ENCODE results near the gene PAQR6.
A peak's percentile ranks its signal among the peaks of the same experiment; 100 is the strongest.

Gene PAQR6

GRCh38 chr1:156247460-156248322, at the start of gene PAQR6:
Gene PAQR6, minus strand, starts transcription at chr1:156248056. Its CDS starts 1,325 bp downstream, at chr1:156246731.
- no peak for DNase-seq

- DNase-seq: peak; percentile 52
Observed at GRCh38 chr1:156295391-156295947, 47.6 kb upstream of the PAQR6 start, which contains the start of gene GLMP. Gene GLMP, minus strand, starts transcription at chr1:156295679. Its CDS starts 34 bp downstream, at chr1:156295645.

GRCh38 chr1:156293895-156294294, 46.0 kb upstream of the PAQR6 start:
- no peak for DNase-seq

GRCh38 chr1:156293098-156293434, 45.2 kb upstream of the PAQR6 start:
- DNase-seq: no peak

GRCh38 chr1:156291226-156292061, 43.6 kb upstream of the PAQR6 start:
- peak; percentile 24 for DNase-seq

- DNase-seq: no peak
Observed at GRCh38 chr1:156289857-156290256, 42.0 kb upstream of the PAQR6 start.

GRCh38 chr1:156286061-156286460, 38.2 kb upstream of the PAQR6 start:
- DNase-seq: no peak

GRCh38 chr1:156285437-156285836, 37.6 kb upstream of the PAQR6 start:
- no peak for DNase-seq

GRCh38 chr1:156284757-156285156, 36.9 kb upstream of the PAQR6 start:
- no peak for DNase-seq

- DNase-seq: no peak
Observed at GRCh38 chr1:156284112-156284511, 36.3 kb upstream of the PAQR6 start, which contains the start of gene TMEM79. Gene TMEM79, plus strand, starts transcription at chr1:156284325. Its CDS starts 902 bp downstream, at chr1:156285227.

- DNase-seq: no peak
Observed at GRCh38 chr1:156283521-156283920, 35.7 kb upstream of the PAQR6 start.

- DNase-seq: peak; percentile 97
Observed at GRCh38 chr1:156282479-156283222, 34.8 kb upstream of the PAQR6 start, which contains the start of gene SMG5. Gene SMG5, minus strand, starts transcription at chr1:156282825. Its CDS starts 145 bp downstream, at chr1:156282680.

- peak; percentile 34 for DNase-seq
Observed at GRCh38 chr1:156281693-156282478, 34.0 kb upstream of the PAQR6 start.

GRCh38 chr1:156281281-156281680, 33.4 kb upstream of the PAQR6 start:
- DNase-seq: peak; percentile 34

- no peak for DNase-seq
Observed at GRCh38 chr1:156279837-156280236, 32.0 kb upstream of the PAQR6 start.

- no peak for DNase-seq
Observed at GRCh38 chr1:156276966-156277381, 29.1 kb upstream of the PAQR6 start.

- DNase-seq: no peak
Observed at GRCh38 chr1:156276532-156276931, 28.7 kb upstream of the PAQR6 start.

GRCh38 chr1:156270314-156270713, 22.5 kb upstream of the PAQR6 start:
- DNase-seq: no peak

- no peak for DNase-seq
Observed at GRCh38 chr1:156268336-156268735, 20.5 kb upstream of the PAQR6 start.

GRCh38 chr1:156266051-156266450, 18.2 kb upstream of the PAQR6 start:
- no peak for DNase-seq

- DNase-seq: no peak
Observed at GRCh38 chr1:156263288-156263655, 15.4 kb upstream of the PAQR6 start.

Data from kidney glomerular epithelial cell (primary cell).